HG03342 (cell line): ENCODE results near the gene NOTUM.

Experiments used
- ATAC-seq: cut with Tn5 transposase; IDR thresholded peaks from one replicate; pipeline ENCODE4 v1.9.1; 2021; ENCODE audit warnings: mild to moderate bottlenecking, moderate library complexity; ENCODE audit not compliant: unreplicated experiment

NOTUM gene

DNA sequence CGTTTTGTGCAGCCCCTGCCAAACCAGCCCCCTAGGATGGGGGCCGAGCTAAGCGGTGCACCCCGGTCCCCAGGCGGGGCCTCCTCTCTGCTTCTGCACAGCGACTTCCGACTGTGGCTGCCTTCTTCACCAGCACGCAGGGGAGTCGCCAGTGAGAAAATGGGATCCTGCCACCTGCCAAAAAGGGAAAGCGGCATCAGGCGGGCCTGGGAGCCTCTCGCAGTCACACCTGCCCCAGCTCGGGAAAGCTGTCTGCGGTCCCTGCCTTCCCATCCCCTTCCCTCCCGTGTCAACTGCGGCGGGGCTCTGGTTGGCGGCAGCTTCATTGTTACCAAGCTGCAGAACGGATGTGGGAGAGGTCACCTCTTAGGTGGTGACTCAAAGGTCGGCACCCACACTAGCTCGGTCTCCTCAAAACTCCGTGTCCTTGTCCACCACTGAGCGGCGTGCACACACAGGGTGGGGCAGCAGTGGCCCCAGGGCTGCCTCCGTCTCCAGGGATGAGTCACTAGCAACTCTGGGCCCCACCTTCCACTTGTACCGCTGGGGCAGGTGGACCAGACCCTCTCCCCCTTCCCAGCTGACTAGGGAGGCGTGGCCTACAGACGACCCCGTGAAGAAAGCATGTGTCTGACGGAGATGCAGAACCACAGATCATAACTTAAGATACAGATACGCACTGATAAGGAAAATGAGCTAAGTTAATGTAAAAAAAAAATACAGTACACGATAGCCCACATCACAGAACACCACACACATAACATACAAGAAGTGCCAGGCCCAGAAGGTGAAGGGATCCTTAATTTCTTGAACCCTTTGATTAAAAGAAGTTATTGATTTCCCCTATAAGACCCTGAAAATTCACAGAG lies 48.3 kb downstream of the NOTUM start:
- no peak for ATAC-seq

DNA sequence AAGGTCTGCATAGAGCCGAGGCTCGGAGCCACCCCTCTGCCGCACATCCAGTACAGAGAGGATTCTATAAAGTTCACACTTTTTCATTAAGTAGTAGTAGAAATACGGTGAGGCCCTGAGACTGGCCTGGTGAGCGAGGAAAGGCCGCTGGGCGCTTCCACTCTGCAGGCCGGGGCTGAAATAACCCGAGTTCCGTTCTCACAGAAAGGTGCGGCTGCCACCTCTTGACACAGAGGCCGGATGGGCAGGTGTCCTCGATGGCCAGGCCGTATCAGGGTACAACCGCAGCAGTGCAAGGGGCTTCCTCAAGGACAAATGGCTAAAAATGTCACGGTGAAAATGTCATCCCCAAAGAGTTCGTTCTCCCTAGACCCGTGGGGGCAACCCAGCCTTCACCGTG lies 49.0 kb downstream of the NOTUM start:
- ATAC-seq: no peak

DNA sequence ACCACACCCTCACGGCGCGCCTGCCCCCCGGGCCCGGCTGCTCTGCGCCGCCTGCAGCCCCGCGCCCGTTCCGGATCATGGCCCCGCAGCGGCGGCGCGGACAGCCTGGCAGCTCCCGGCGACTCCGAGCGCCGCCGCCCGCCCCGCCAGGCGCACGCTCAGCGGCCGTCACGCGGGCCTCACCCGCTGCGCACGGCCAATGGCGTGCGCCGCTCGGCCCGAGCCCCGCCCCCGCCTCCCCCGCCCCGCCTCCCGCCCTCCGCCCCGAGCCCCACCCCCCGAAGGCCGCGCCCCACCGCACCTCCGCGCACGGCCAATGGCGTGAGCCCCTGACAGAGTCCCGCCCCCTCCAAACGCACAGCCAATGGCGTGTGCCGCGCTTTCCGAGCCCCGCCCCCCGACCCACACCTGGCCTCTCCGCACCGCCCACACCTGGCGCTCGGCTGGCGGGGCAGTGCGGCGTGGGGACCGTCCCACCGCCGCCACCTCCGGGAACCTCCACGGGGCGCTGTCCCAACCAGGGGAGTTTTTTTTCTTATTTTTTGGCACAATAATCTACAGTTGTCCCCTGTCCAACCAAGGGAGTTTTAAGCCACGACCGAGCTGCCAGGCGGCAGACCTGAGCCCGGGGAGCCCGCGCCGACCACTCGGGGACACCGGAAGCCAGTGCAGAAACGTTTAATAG lies 49.6 kb downstream of the NOTUM start, which contains the start of gene PCYT2:
PCYT2 (minus strand) TSS at position 123 of the 685 bp plus-strand sequence; CDS start at position 79, 44 bp downstream.
- ATAC-seq: peak; percentile 64

DNA sequence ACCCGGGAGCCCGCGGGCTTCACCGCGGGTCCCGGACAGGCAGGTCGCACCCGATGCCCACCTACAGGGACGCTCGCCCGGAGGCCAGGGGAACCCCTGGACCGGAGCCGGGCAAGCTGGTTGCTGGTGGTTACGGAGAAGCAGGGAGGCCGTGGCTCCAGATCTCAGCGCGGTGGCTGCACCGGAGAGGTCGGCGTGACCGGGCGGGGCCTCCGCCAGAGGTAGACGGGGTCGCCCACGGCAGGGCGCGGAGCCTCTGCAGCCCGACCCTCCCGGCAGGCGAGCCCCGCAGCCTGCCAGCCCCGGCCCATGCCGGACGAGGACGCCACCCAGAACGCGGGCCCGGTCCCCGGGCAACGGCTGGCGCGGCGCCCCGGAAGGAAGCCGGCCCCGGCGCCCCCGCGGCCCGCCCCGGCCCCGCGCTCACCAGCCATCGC lies 50.1 kb downstream of the NOTUM start:
- ATAC-seq: peak; percentile 26

DNA sequence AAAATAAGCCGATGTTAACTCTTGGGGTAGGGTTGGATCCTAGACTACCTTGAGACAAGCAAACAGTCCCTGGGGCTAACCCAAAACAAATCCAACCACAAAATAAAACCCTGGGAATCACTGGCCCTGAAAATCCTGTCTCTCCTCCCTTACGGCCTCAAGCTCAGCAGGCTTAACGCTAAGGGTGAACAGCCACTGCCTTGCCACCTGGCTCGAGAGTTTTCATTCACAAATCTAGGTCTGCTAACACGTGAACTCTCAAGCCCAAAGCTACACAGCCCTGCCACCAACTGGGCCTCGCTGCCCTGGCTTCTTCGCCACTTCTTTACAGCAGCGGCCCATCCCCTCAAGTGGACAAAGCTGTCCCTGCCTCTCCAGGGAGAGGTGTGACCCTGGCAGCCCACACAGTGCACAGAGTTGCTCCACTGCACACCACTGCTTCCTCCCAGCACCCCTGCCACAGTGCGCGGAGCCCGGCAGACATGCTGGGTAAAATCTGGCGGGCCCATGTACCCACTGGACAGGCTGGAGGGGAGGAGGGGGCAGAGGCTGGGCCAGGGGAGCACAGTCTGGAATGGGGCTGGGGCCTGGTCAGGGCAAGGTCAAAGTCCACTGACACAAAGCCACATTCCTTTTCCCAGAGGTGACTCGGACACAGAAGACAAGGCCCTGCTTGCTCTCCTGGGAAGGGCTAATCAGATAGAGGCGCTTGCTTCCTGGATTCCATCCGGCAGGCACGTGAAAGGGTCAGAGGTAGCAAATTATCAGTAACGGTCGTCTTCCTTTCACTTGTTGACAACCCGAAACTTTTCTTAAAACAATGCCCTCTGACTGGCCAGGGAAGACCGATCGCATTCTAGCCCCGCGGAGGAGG lies 50.8 kb downstream of the NOTUM start:
- ATAC-seq: no peak

DNA sequence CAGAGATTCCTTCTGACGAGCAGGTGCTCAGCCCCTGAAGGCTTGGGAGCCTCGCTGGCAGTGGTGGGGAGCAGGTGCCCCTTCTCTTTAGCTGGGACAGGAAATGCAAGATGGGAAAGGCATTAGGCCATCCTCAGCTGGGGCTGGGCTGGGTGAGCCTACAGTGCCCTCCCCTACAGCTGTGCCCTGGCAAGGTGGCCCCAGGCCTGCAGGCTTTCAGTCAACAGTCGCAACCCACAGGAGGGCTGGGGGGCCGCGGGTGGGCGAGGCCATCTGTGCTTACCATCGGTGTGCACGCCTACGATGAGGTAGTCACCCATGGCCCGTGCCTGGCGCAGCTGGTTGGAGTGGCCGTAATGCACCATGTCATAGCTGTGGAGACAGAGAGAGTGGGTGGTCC lies 51.8 kb downstream of the NOTUM start:
- no peak for ATAC-seq

DNA sequence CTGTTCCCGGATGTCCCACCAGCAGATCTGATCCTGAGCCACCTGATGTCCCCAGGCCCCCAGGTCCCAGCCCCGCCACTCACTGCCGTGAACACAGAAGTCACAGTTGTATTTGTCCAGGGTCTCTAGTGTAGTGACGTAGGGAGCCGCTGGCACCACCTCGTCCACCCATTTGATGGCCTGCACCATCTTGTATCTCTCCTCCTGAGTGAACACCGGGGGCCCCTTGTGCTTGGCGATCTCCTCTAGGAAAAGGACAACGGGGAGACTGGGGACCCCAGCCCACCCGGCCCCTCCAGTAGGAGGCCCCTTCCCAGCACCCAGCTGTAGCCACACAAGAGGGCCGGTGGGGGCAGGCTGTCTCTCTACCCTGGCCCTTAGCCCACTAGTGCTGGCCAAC lies 52.2 kb downstream of the NOTUM start:
- no peak for ATAC-seq

DNA sequence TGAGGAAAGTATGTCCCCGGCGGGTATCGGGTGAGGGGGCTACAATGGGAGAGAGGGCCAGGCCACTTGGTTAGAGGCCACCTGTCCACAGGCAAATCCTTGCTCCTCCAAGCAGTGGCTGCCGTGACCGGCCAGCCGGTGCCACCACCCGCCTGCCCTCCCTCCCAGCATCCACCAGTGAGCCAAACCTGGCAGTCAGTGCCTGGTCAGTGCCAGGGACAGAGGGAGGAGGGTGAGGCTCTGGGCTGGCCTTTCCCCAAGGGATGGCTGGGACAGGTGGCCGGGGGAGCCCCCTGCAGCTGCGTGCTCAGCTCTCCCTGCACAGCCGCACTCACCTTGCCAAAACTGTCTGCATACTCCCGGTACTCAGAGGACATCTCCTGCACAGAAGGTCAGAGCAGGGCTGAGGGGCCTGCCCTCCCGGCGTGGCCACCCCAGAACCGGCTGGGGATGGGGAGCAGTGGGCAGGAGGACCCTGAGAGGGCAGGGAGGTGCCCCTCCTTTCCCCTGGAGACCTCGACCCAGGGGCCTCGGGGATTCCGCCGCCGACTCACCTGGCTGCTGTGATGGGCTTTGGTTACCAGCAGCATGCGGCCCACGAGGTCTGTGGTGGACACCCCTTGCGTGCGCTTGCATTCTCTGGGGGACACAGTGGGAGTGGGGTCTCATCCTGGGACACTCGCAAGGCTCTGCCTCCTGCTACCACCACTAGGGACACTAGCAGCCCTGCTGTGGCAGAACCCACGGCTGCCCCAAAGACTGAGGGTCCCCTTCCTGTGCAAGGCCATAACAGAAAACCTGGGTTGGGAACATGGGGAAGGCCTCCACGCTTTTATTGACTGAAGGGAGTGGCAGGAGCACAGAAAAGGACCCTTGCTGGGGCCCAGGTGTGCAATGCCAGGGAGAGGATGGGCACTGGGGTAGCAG lies 53.5 kb downstream of the NOTUM start:
- no peak for ATAC-seq

DNA sequence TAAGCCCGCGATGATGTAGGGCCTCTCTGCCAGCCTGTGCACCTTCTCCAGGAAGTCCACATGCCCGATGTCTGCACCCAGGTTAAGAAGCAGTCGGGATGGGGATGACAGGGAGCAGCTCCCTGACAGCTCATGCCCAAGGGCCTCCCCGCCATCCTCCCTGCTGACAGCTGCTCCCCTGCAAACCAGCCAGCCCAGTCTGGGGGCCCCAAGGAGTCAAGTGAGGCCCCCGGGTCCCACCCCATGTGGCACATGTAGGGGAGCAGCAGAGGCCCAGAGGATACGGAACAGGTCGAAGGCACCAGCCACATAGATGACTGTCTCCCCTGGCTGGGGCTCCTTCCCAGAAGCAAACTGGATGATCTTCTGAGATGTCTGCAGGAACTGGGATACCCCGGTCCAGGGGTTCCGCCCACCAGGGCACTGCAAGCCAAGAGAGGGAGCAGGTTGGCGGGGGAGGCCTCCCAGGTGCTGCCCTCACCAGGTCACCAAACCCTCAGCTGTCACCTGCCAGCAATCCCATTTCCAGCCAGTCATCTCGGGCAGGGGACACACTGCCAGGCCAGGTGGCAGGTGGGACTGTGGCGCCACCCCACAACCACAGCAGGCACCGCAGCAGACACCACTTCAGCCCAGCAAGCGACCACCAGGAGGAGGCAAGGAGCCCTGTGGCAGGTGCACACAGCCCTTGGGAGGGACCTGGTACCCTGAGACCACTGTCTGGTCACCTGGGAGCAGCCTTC lies 54.3 kb downstream of the NOTUM start:
- no peak for ATAC-seq

DNA sequence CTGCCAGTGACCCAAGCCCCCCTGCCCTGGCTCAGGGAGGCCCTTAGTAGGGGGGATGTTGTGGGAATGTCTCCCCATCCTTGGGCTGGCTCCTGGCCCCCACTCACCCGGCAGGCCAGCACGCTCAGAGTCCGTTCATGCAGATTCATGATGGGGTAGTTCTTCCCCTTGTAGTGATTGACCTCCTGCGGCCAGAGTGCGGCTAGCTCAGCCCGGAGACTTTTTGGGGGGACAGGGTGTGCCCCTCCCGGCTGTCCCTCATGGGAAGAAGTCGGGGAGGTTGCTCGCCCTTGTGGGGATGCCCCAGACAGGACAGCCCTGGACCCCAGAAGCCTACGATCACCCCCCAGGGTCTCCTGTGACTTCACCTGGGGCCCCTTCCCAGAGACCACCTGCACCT lies 55.0 kb downstream of the NOTUM start:
- ATAC-seq: no peak

DNA sequence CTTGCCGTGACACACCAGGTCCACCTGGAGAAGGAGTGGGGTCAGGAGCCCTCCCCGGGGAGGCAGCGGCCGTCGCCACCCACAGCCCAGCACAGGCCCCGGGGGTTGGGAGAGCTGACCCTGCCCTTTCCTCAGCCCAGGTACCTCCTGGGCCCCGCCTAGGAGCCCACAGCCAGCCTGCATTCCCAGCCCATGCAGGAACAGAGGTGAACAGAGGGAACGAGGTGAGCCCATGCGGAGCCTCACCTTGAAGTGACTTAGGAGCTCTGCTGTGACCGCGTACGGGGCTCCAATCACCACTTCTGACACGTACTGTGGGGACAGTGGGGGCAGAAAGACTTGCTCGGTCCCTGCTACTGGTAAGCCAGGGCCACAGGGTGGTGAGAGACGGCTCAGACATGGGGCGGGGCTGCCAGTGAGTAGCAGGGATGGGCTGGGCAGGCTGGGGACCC lies 55.5 kb downstream of the NOTUM start:
- ATAC-seq: no peak

DNA sequence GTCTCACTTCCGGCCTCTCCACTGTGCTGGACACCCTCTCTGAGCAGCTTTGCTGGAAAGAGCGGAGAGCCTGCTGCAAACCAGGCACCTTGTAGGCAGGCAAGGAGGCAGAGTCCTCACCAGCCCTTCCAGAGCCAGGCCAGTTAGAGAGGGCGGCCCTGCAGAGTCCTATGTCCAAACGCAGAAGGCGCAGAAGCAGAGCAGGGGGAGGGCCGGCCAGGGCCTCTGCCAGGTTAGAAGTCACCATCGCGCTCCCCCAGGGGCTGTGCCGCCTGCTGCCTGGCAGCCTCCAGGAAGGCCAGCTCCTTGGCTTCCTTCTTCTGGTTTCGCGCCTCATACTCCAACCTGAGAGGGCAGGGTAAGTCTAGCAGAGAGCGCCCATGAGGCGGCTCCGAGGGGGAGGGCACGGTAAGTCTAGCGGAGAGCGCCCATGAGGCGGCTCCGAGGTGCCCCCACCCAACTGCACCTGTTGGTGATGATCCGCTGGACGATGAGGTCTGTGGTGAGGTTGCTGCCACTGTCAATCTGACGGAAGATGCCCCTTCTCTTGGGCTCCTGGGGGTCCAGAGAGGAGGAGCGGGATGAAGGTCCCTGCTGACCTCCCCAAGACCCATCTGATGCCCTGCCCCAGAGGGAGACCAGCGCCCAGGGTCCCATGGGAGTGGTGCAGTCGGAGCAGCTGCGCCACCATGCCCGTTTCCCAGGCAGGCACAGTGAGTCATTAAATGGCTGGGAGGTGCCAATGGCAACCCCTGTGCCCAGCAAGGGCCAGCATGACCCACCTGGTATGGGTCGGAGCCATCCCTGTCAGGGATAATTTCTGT lies 56.2 kb downstream of the NOTUM start:
- no peak for ATAC-seq

DNA sequence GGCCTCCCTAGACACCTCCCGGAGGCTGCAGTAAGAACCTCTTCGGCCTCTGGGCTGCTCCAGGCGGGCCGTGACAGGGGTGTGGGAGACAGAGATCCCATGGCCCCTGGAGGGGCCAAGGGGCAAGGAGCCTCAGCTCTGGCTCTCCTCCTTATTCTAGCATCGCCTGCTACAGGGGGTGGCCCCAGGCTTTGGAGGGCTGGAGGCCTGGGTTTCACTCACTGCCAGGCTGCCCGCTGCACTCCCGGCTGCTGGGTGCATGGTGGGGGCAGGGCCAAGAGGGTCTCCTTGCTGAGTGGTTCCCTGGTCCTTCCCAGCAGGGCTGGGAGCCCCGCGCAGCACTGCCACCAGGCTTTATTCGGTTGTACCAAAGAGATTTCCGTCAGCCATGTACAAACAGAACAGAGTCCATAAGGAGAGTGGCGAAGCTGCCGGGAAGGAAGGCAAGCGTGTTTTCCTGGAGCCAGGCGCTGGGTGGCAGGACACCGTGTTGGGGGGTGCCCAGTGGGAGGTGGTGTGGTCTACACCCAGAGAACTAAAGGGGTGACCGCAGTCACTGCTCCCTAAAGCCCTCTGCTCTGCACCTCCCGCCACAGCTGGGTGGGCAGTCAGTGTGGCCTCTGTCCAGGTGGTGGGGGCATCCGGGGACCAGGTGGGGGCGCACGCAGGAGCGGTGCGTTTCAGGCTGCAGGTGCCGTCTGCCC lies 56.9 kb downstream of the NOTUM start:
- no peak for ATAC-seq

DNA sequence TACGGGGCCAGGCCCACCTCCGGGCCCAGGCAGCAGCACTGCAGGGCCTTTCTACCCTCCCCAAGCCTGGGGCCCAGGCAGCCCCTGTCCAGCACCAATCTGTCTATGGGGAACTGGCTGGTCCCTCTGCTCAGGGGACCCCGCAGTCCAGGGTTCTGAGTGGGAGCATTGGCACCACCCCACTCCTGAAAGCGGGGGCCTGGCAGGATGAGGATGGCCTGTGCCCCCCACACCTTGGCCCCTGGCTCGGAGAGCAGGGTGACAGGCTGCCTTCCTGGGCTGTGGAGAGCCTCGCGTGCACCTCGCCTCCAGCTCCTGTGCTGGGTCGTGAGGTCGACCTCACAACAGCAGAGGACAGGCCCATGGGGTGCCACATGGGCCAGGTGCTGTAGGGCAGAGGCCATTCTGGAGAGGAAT lies 57.6 kb downstream of the NOTUM start:
- no peak for ATAC-seq

DNA sequence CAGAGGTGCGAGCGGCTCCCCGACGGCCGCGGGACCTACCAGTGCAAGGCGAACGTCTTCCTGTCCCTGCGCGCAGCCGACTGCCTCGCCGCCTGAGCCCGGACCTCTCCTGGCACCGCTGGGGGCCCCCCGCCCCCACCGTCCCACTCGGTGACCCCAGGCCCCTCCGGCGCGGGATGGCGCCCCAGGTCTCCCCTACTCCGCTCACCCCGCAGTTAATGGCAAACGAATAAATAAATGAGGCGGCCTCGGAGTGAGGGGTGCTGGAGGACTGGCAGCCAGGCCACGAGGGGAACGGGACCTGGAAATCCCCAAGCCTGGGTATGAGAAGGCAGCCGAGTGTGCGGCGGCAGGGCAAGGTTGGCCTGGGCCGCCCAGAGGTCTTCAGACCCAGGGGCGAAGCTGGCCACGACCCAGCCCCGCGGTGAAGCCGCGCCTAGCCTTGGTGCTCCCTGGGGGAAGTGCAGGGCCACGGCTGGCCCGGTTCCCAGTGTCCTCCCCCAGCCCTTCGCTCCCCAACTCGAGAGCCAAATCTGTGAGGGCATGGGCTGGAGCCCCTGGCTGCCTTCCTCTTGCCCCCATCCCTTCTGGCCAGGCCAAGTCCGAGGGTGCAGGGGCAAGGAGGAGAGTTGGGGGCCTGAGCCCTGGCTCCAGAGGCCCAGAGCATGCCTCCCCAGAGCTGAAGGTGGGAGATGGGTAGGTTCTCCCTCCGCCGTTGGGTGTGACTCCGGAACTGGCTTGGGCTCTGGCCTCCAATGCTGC lies 58.2 kb downstream of the NOTUM start:
- no peak for ATAC-seq
